OCI-LY1 (cell line): ENCODE measurements around the gene CA7.

Experiments used
- H2AFZ ChIP-seq: fragments of 200-600 bp; sonication (generic), shearing (Covaris generic); 2 replicates; pipeline ENCODE4 v1.6.0; 2014; ENCODE audit warnings: antibody characterized with exemption, mild to moderate bottlenecking, low read length
- H3F3A ChIP-seq: fragments of 200-600 bp; sonication (generic), shearing (Covaris generic); 2 replicates; pipeline ENCODE4 v1.6.0; 2014; ENCODE audit warnings: mild to moderate bottlenecking, antibody characterized with exemption, low read length, moderate library complexity; ENCODE audit not compliant: insufficient read depth
- H3K27ac ChIP-seq: fragments of 200-600 bp; sonication (generic); 2 replicates; pipeline ENCODE4 v1.5.1; 2014; ENCODE audit warnings: low read length, mixed run types, mild to moderate bottlenecking, low read depth; ENCODE audit not compliant: poor library complexity, severe bottlenecking
- H3K27me3 ChIP-seq: fragments of 200-600 bp; sonication (generic); 2 replicates; pipeline ENCODE4 v1.6.0; 2014; ENCODE audit warnings: antibody characterized with exemption, mild to moderate bottlenecking, low read length, moderate library complexity; ENCODE audit not compliant: insufficient read depth
- H3K36me3 ChIP-seq: fragments of 200-600 bp; sonication (generic); 2 replicates; pipeline ENCODE4 v1.6.1; 2014; ENCODE audit warnings: mild to moderate bottlenecking, antibody characterized with exemption, low read length, moderate library complexity, mixed read lengths; ENCODE audit not compliant: insufficient read depth
- H3K4me1 ChIP-seq: fragments of 200-600 bp; sonication (generic); 2 replicates; pipeline ENCODE4 v1.5.1; 2014; ENCODE audit warnings: mild to moderate bottlenecking, low read length, moderate library complexity; ENCODE audit not compliant: insufficient read depth, severe bottlenecking
- H3K4me2 ChIP-seq: fragments of 200-600 bp; sonication (generic), shearing (Covaris generic); 2 replicates; pipeline ENCODE4 v1.6.1; 2014; ENCODE audit warnings: low read length
- H3K4me3 ChIP-seq: fragments of 200-600 bp; sonication (generic); 2 replicates; pipeline ENCODE4 v1.5.1; 2014; ENCODE audit warnings: low read length, low read depth, mild to moderate bottlenecking, mixed read lengths; ENCODE audit not compliant: poor library complexity, severe bottlenecking
- H3K79me2 ChIP-seq: fragments of 200-600 bp; shearing (Covaris generic); 2 replicates; pipeline ENCODE4 v1.6.1; 2016; ENCODE audit warnings: mixed run types, low read length, mixed read lengths; ENCODE audit not compliant: insufficient read depth
- H3K9ac ChIP-seq: fragments of 200-600 bp; sonication (generic), shearing (Covaris generic); 2 replicates; pipeline ENCODE4 v1.6.1; 2014; ENCODE audit warnings: mild to moderate bottlenecking, low read length, mixed read lengths
- H3K9me2 ChIP-seq: fragments of 200-600 bp; sonication (generic), shearing (Covaris generic); 2 replicates; pipeline ENCODE4 v1.6.1; 2014; ENCODE audit warnings: low read depth, mild to moderate bottlenecking, low read length, mixed read lengths
- H3K9me3 ChIP-seq: fragments of 200-600 bp; shearing (Covaris generic); 2 replicates; pipeline ENCODE4 v1.6.1; 2014; ENCODE audit warnings: low read length, mixed read lengths
- H4K20me1 ChIP-seq: fragments of 200-600 bp; sonication (generic), shearing (Covaris generic); 2 replicates; pipeline ENCODE4 v1.6.0; 2016; ENCODE audit warnings: mild to moderate bottlenecking, low read length; ENCODE audit not compliant: insufficient read depth
- CTCF ChIP-seq: fragments of 200-600 bp; sonication (generic), shearing (Covaris generic); IDR thresholded peaks from 2 replicates; pipeline ENCODE4 v1.5.1; 2017; ENCODE audit warnings: mild to moderate bottlenecking, antibody characterized with exemption, low read length, moderate library complexity, mixed read lengths
- EZH2 ChIP-seq: fragments of 200-600 bp; sonication (generic), shearing (Covaris generic); IDR thresholded peaks from 2 replicates; pipeline ENCODE4 v1.8.0; 2017; ENCODE audit warnings: borderline replicate concordance, mixed run types, mild to moderate bottlenecking, antibody characterized with exemption, low read length, moderate library complexity, mixed read lengths

CA7 gene

GRCh38 chr16:66871840-66872239, 27.6 kb downstream of the CA7 start:
- Histone ChIP-seq H3K9me2 (no peaks in the 10 kb centered on the region), H3F3A (no peaks in the 10 kb centered on the region), H4K20me1 (no peaks in the 10 kb centered on the region), H2AFZ (no peak overlapping the region), H3K4me1 (peaks cover 9% of the 10 kb centered on the region), H3K4me3 (no peak overlapping the region), H3K4me2 (no peak overlapping the region), H3K27ac (no peak overlapping the region), H3K27me3 (no peaks in the 10 kb centered on the region), H3K9me3 (no peaks in the 10 kb centered on the region), H3K36me3 (no peaks in the 10 kb centered on the region), H3K9ac (no peak overlapping the region), H3K79me2 (no peaks in the 10 kb centered on the region)
- TF ChIP-seq EZH2 (no peak), CTCF (no peak)

- no peak overlapping the region for H2AFZ ChIP-seq
- H3F3A ChIP-seq: no peaks in the 10 kb centered on the region
- peak overlapping the region; percentile 41; the same call in 1 of the 2 replicates for H3K9ac ChIP-seq
- no peaks in the 10 kb centered on the region for H3K79me2 ChIP-seq
- no peaks in the 10 kb centered on the region for H4K20me1 ChIP-seq
- H3K4me3 ChIP-seq: peak overlapping the region; percentile 51
- peaks cover 9% of the 10 kb centered on the region for H3K4me1 ChIP-seq
- H3K4me2 ChIP-seq: peak overlapping the region; percentile 73
- no peak overlapping the region for H3K27ac ChIP-seq
- no peak for TF ChIP-seq CTCF
- TF ChIP-seq EZH2: no peak
- H3K9me2 ChIP-seq: no peaks in the 10 kb centered on the region
- no peaks in the 10 kb centered on the region for H3K36me3 ChIP-seq
- H3K27me3 ChIP-seq: no peaks in the 10 kb centered on the region
- no peaks in the 10 kb centered on the region for H3K9me3 ChIP-seq
Measured at GRCh38 chr16:66872559-66872942, 28.3 kb downstream of the CA7 start.

GRCh38 chr16:66872943-66873684, 28.9 kb downstream of the CA7 start:
- H3K4me1 ChIP-seq: peaks cover 12% of the 10 kb centered on the region
- no peaks in the 10 kb centered on the region for H3K79me2 ChIP-seq
- H3K4me2 ChIP-seq: peak overlapping the region; percentile 73
- H3K36me3 ChIP-seq: no peaks in the 10 kb centered on the region
- no peaks in the 10 kb centered on the region for H3K9me2 ChIP-seq
- H3F3A ChIP-seq: no peaks in the 10 kb centered on the region
- no peak overlapping the region for H2AFZ ChIP-seq
- H3K9ac ChIP-seq: peak overlapping the region; percentile 41; the same call in 1 of the 2 replicates
- H4K20me1 ChIP-seq: no peaks in the 10 kb centered on the region
- H3K4me3 ChIP-seq: peak overlapping the region; percentile 51
- H3K27ac ChIP-seq: no peak overlapping the region
- TF ChIP-seq EZH2 (no peak), CTCF (peak; percentile 97)
- H3K27me3 ChIP-seq: no peaks in the 10 kb centered on the region
- no peaks in the 10 kb centered on the region for H3K9me3 ChIP-seq
